ENCODE measurements around the gene RBM42. TPM values are rescaled to one million over a fixed set of nuclear protein-coding genes. Genes with fewer than 3 reads are reported as not detected.

Gene RBM42
- total and polyA plus RNA-seq, 8 donors, result 18.2 to 38.6 (median 29.9) TPM

GRCh38 chr19:35639321-35639639 is 10.4 kb downstream of the RBM42 start:
- Histone ChIP-seq H3K4me3 (no peak overlapping the region), H3K36me3 (peaks cover 0 to 33% (median 12%) of the 10 kb centered on the region in 3 donors), H3K9me3 (no peaks in the 10 kb centered on the region), H3K27me3 (no peaks in the 10 kb centered on the region), H3K27ac (no peak overlapping the region), H3K4me1 (no peaks in the 10 kb centered on the region)
- 53 to 68% methylated on average over 6 of the region's 6 CpGs for whole genome bisulfite sequencing, 2 donors
- FAIRE-seq (no peak), DNase-seq (no peak), ATAC-seq (no peak)
- TF ChIP-seq CTCF (IDR thresholded peaks at IDR 0.05), result no peak
- intact Hi-C loops (cut with DNase I), result no loop called here

- Histone ChIP-seq H3K27ac (no peak overlapping the region), H3K9me3 (no peaks in the 10 kb centered on the region), H3K27me3 (no peaks in the 10 kb centered on the region), H3K4me3 (no peak overlapping the region), H3K36me3 (peaks cover 0 to 27% (median 10%) of the 10 kb centered on the region in 3 donors), H3K4me1 (no peaks in the 10 kb centered on the region)
- no peak for TF ChIP-seq CTCF (IDR thresholded peaks at IDR 0.05)
- intact Hi-C loops (cut with DNase I), result no loop called here
- DNase-seq (no peak), FAIRE-seq (no peak), ATAC-seq (no peak)
- 77 to 78% methylated on average over 8 of the region's 8 CpGs for WGBS, 2 donors
Observed at GRCh38 chr19:35639863-35640262, 11.0 kb downstream of the RBM42 start.

GRCh38 chr19:35641515-35642151 is 12.8 kb downstream of the RBM42 start, which contains the start of gene ETV2:
ETV2 (plus strand) TSS chr19:35641745; CDS start chr19:35642461, 716 bp downstream.
- H3K27me3 ChIP-seq, result no peaks in the 10 kb centered on the region
- no peak within 1 kb of the TSS for H3K4me3 ChIP-seq
- intact Hi-C loops (cut with DNase I), result no loop called here
- H3K27ac ChIP-seq, result no peak within 1 kb of the TSS
- DNase-seq (peak in 1 of 6 donors; percentile 47), ATAC-seq (no peak), FAIRE-seq (no peak)
- H3K36me3 ChIP-seq, result peaks cover 0 to 16% (median 7%) of the 10 kb centered on the region in 3 donors
- WGBS, 2 donors, result 55 to 56% methylated on average over 27 to 28 of the region's 28 CpGs
- H3K4me1 ChIP-seq, result peaks cover 0 to 3% (median 0%) of the 10 kb centered on the region in 3 donors
- H3K9me3 ChIP-seq, result no peaks in the 10 kb centered on the region
- TF ChIP-seq CTCF (IDR thresholded peaks at IDR 0.05), result no peak

GRCh38 chr19:35642312-35642711 is 13.5 kb downstream of the RBM42 start:
- WGBS, 2 donors, result 60 to 62% methylated on average over 10 of the region's 10 CpGs
- Histone ChIP-seq H3K36me3 (peaks cover 0 to 9% (median under 1%) of the 10 kb centered on the region in 3 donors), H3K27ac (no peak overlapping the region), H3K4me1 (peaks cover 0 to 3% (median 0%) of the 10 kb centered on the region in 3 donors), H3K4me3 (no peak overlapping the region), H3K27me3 (no peaks in the 10 kb centered on the region), H3K9me3 (no peaks in the 10 kb centered on the region)
- DNase-seq (peak in 1 of 6 donors; percentile 53), FAIRE-seq (no peak), ATAC-seq (no peak)
- intact Hi-C loops (cut with DNase I), result no loop called here
- no peak for TF ChIP-seq CTCF (IDR thresholded peaks at IDR 0.05)

GRCh38 chr19:35642798-35643254 is 14.0 kb downstream of the RBM42 start:
- FAIRE-seq (no peak), ATAC-seq (no peak), DNase-seq (peak in 5 of 6 donors; percentile 37 to 82 (median 56))
- intact Hi-C loops (cut with DNase I), result no loop called here
- TF ChIP-seq CTCF (IDR thresholded peaks at IDR 0.05), result no peak
- H3K4me1 ChIP-seq, result peaks cover 0 to 3% (median 0%) of the 10 kb centered on the region in 3 donors
- peaks cover 0 to 5% (median 0%) of the 10 kb centered on the region in 3 donors for H3K36me3 ChIP-seq
- no peaks in the 10 kb centered on the region for H3K9me3 ChIP-seq
- H3K27me3 ChIP-seq, result no peaks in the 10 kb centered on the region
- peak overlapping the region; percentile 42 to 59 (median 50) for H3K4me3 ChIP-seq
- H3K27ac ChIP-seq, result peak overlapping the region; percentile 81 to 88 (median 86)
- WGBS, 2 donors, result 24 to 31% methylated on average over 15 of the region's 15 CpGs
